Activated CD4-positive, alpha-beta memory T cell treated with anti-CD3 and anti-CD28 coated beads, Interleukin-2, amount 10 ng/mL, durations not matched to agents 7 days and 5 days (primary cell): ENCODE measurements around the gene PCNX3. TPM values are rescaled to one million over a fixed set of nuclear protein-coding genes. Genes with fewer than 3 reads are reported as not detected.
"Not testable (repeated sequence)": the region's sequence is repeated elsewhere in the genome, so short reads cannot be mapped to it uniquely, and the experiment has no call there.

ENCODE experiments used
- CTCF ChIA-PET: fragments of 350-600 bp; sonication (Branson Sonifier 250); formaldehyde crosslinking; loops from one replicate; lab custom pipeline; 2021; ENCODE audit warnings: antibody characterized with exemption, inconsistent platforms; lab: Charles Lee
- POLR2A ChIA-PET: fragments of 350-600 bp; sonication (Branson Sonifier 250); formaldehyde crosslinking; loops from one replicate; lab custom pipeline; 2021; ENCODE audit warnings: antibody characterized with exemption; lab: Charles Lee
- DNase-seq: peaks from one replicate; pipeline ENCODE4 v3.0.0-alpha.2; 2020
- H3K27ac Mint-ChIP-seq: one replicate; pipeline ENCODE4 v1.8.0; 2021; ENCODE audit warnings: mild to moderate bottlenecking, mixed read lengths
- H3K27me3 Mint-ChIP-seq: one replicate; pipeline ENCODE4 v1.8.0; 2021; ENCODE audit warnings: mixed read lengths
- H3K36me3 Mint-ChIP-seq: one replicate; pipeline ENCODE4 v1.8.0; 2021; ENCODE audit warnings: low read depth, mixed read lengths
- H3K4me1 Mint-ChIP-seq: one replicate; pipeline ENCODE4 v1.8.0; 2021; ENCODE audit warnings: mixed read lengths
- H3K4me3 Mint-ChIP-seq: one replicate; pipeline ENCODE4 v1.8.0; 2021; ENCODE audit warnings: mild to moderate bottlenecking, mixed read lengths
- H3K9me3 Mint-ChIP-seq: one replicate; pipeline ENCODE4 v1.8.0; 2021; ENCODE audit warnings: mixed read lengths
- total RNA-seq, 2 experiments: library from RNA; stranded (reverse); gene quantifications; one replicate each; pipeline ENCODE4 v1.2.3, GENCODE V29; 2021

Gene PCNX3
- total RNA-seq, 2 experiments from 2014 or later: 39.8 to 40.3 TPM

- Mint-ChIP-seq H3K27ac (peak overlapping the region; percentile 93), H3K36me3 (peaks cover 25% of the 10 kb centered on the region), H3K9me3 (no peaks in the 10 kb centered on the region), H3K4me1 (peaks cover 37% of the 10 kb centered on the region), H3K27me3 (no peaks in the 10 kb centered on the region), H3K4me3 (peak overlapping the region; percentile 89)
- ChIA-PET CTCF (interaction anchor here (0.9 to 2.1 kb wide), 7 partner anchors 12 to 196 kb away, joined by 3 to 6 read pairs (median 5); partner anchors contain the start of genes KAT5 and MUS81), POLR2A (interaction anchor here (0.7 to 2.7 kb wide), 19 partner anchors 8 to 375 kb away, joined by 3 to 45 read pairs (median 4); partner anchors contain the start of genes CCDC85B, CFL1, FAM89B and KAT5)
- peak; percentile 50 for DNase-seq
These were observed 48.1 kb downstream of the PCNX3 start for GRCh38 chr11:65663639-65664200.

- Mint-ChIP-seq H3K9me3 (no peaks in the 10 kb centered on the region), H3K36me3 (no peaks in the 10 kb centered on the region), H3K4me1 (no peaks in the 10 kb centered on the region), H3K27ac (no peak overlapping the region), H3K4me3 (no peak overlapping the region), H3K27me3 (no peaks in the 10 kb centered on the region)
- ChIA-PET POLR2A (interaction anchor here (1.0 to 1.6 kb wide), 2 partner anchors 10 to 199 kb away, joined by 3 to 5 read pairs; partner anchors contain the start of gene RELA), CTCF (interaction anchor here (0.9 to 1.8 kb wide), 2 partner anchors 108 to 212 kb away, joined by 3 to 4 read pairs; no protein-coding TSS in a partner anchor)
- DNase-seq: no peak
These were observed 56.7 kb downstream of the PCNX3 start for GRCh38 chr11:65672180-65672860.

- Mint-ChIP-seq H3K4me1 (no peaks in the 10 kb centered on the region), H3K27me3 (no peaks in the 10 kb centered on the region), H3K27ac (no peak overlapping the region), H3K36me3 (no peaks in the 10 kb centered on the region), H3K4me3 (no peak overlapping the region), H3K9me3 (no peaks in the 10 kb centered on the region)
- ChIA-PET CTCF (interaction anchor here (0.9 to 1.8 kb wide), 2 partner anchors 107 to 211 kb away, joined by 3 to 4 read pairs; no protein-coding TSS in a partner anchor), POLR2A (interaction anchor here (1.0 to 1.6 kb wide), 2 partner anchors 10 to 199 kb away, joined by 3 to 5 read pairs; partner anchors contain the start of gene RELA)
- no peak for DNase-seq
These were observed 57.4 kb downstream of the PCNX3 start for GRCh38 chr11:65672982-65673381.

GRCh38 chr11:65680192-65680743 is 64.7 kb downstream of the PCNX3 start:
- H3K27ac Mint-ChIP-seq: no peak overlapping the region
- H3K4me3 Mint-ChIP-seq: no peak overlapping the region
- H3K27me3 Mint-ChIP-seq: peaks cover 10% of the 10 kb centered on the region
- no peaks in the 10 kb centered on the region for H3K36me3 Mint-ChIP-seq
- ChIA-PET POLR2A (no interaction called here), CTCF (interaction anchor here (1.3 kb wide), 1 partner anchor 91 kb away, joined by 3 read pairs; no protein-coding TSS in a partner anchor)
- no peak for DNase-seq
- peaks cover 3% of the 10 kb centered on the region for H3K4me1 Mint-ChIP-seq
- H3K9me3 Mint-ChIP-seq: no peaks in the 10 kb centered on the region

- POLR2A ChIA-PET, H3K27ac Mint-ChIP-seq, H3K4me1 Mint-ChIP-seq, DNase-seq, H3K4me3 Mint-ChIP-seq, H3K36me3 Mint-ChIP-seq, H3K9me3 Mint-ChIP-seq: not testable (repeated sequence)
- CTCF ChIA-PET: interaction anchor here (0.6 kb wide), 1 partner anchor 1081 kb away, joined by 3 read pairs; no protein-coding TSS in a partner anchor
- H3K27me3 Mint-ChIP-seq: peaks cover 17% of the 10 kb centered on the region
These were observed 67.9 kb downstream of the PCNX3 start for GRCh38 chr11:65683480-65683879.

GRCh38 chr11:65685981-65686380 is 70.4 kb downstream of the PCNX3 start:
- H3K9me3 Mint-ChIP-seq: no peaks in the 10 kb centered on the region

More at GRCh38 chr11:65685981-65686380, 70.4 kb downstream of the PCNX3 start:
- H3K36me3 Mint-ChIP-seq: no peaks in the 10 kb centered on the region
- CTCF ChIA-PET: no interaction called here
- POLR2A ChIA-PET: no interaction called here
- H3K4me3 Mint-ChIP-seq: no peak overlapping the region
- no peak overlapping the region for H3K27ac Mint-ChIP-seq
- H3K4me1 Mint-ChIP-seq: no peaks in the 10 kb centered on the region
- no peak for DNase-seq
- H3K27me3 Mint-ChIP-seq: peaks cover 20% of the 10 kb centered on the region

Other genes with a start within 250 kb of the PCNX3 start
- 10 to 100 TPM; 19.4 to 19.8 TPM for gene SLC25A45, start 233.1 kb upstream of the PCNX3 start, total RNA-seq
- gene FRMD8, start 229.1 kb upstream of the PCNX3 start, total RNA-seq: 10 to 100 TPM; 53.9 to 61.3 TPM
- gene NEAT1, start 193.0 kb upstream of the PCNX3 start, total RNA-seq: 1,000 to 10,000 TPM; 1,222 to 1,245 TPM
- 1,000 to 10,000 TPM; 7,674 to 7,759 TPM for gene MALAT1, start 116.7 kb upstream of the PCNX3 start, total RNA-seq
- gene SCYL1, start 90.7 kb upstream of the PCNX3 start, total RNA-seq: 10 to 100 TPM; 56.9 to 58.5 TPM
- 10 to 100 TPM; 55.4 to 60.0 TPM for gene LTBP3, start 57.4 kb upstream of the PCNX3 start, total RNA-seq
- 10 to 100 TPM; 25.3 to 27.8 TPM for gene ZNRD2, start 45.3 kb upstream of the PCNX3 start, total RNA-seq
- gene FAM89B, start 43.2 kb upstream of the PCNX3 start, total RNA-seq: 10 to 100 TPM; 45.6 to 48.0 TPM
- 100 to 1,000 TPM; 118 to 119 TPM for gene EHBP1L1, start 39.7 kb upstream of the PCNX3 start, total RNA-seq
- gene KCNK7, start 20.0 kb upstream of the PCNX3 start, total RNA-seq: 1 to 10 TPM in 1 of 2 experiments, under 1 TPM in 1; 0.80 to 1.0 TPM
- 10 to 100 TPM; 67.2 to 71.8 TPM for gene MAP3K11, start 1.6 kb upstream of the PCNX3 start, total RNA-seq
- 100 to 1,000 TPM; 201 to 205 TPM for gene SIPA1, start 22.3 kb downstream of the PCNX3 start, total RNA-seq
- gene RELA, start 47.1 kb downstream of the PCNX3 start, total RNA-seq: 100 to 1,000 TPM in 1 of 2 experiments, 10 to 100 TPM in 1; 91.2 to 102 TPM
- 10 to 100 TPM; 62.6 to 63.0 TPM for gene KAT5, start 96.5 kb downstream of the PCNX3 start, total RNA-seq
- gene RNASEH2C, start 105.0 kb downstream of the PCNX3 start, total RNA-seq: 10 to 100 TPM; 80.3 to 81.9 TPM
- gene AP5B1, start 165.2 kb downstream of the PCNX3 start, total RNA-seq: 10 to 100 TPM; 21.2 to 21.5 TPM
- gene OVOL1, start 171.3 kb downstream of the PCNX3 start, total RNA-seq: not detected
- gene SNX32, start 218.2 kb downstream of the PCNX3 start, total RNA-seq: 1 to 10 TPM in 1 of 2 experiments, under 1 TPM in 1; 0.83 to 1.6 TPM
- 1,000 to 10,000 TPM; 1,733 to 1,734 TPM for gene CFL1, start 242.4 kb downstream of the PCNX3 start, total RNA-seq
- gene MUS81, start 244.7 kb downstream of the PCNX3 start, total RNA-seq: 10 to 100 TPM; 86.9 to 91.9 TPM